Measurements from ENCODE around the gene BCL6. TPM values are rescaled to one million over a fixed set of nuclear protein-coding genes. Genes with fewer than 3 reads are reported as not detected.

The BCL6 gene
- total RNA-seq (100 to 1,000 TPM in 1 of 2 donors, 10 to 100 TPM in 1; 79.9 to 160 TPM), polyA plus RNA-seq (ENCODE audit: insufficient read length in 6 of 6) (10 to 100 TPM; 12.6 to 18.6 (median 15.8) TPM)
- long read RNA-seq, donor 1, partial matches to known transcripts, result 0 of 1 reads
- long read RNA-seq, donor 1, other reads (novel, unspliced or antisense), result 0 of 1 reads
- long read RNA-seq, donor 2, result 0 reads
- long read RNA-seq, donor 3, result 0 reads
- long read RNA-seq, donor 4, partial matches to known transcripts, result 0 of 1 reads
- long read RNA-seq, donor 4, other reads (novel, unspliced or antisense), result 1 of 1 reads
- long read RNA-seq, donor 5, partial matches to known transcripts, result 0 of 1 reads
- long read RNA-seq, donor 5, other reads (novel, unspliced or antisense), result 0 of 1 reads
- long read RNA-seq, donor 6, partial matches to known transcripts, result 0 of 1 reads
- long read RNA-seq, donor 6, other reads (novel, unspliced or antisense), result 0 of 1 reads
- long read RNA-seq, donor 7, partial matches to known transcripts, result 0 of 1 reads
- long read RNA-seq, donor 7, other reads (novel, unspliced or antisense), result 0 of 1 reads
- long read RNA-seq, donor 8, partial matches to known transcripts, result 6 of 7 reads
- long read RNA-seq, donor 8, other reads (novel, unspliced or antisense), result 0 of 7 reads
- long read RNA-seq, donor 9, result 0 reads
- long read RNA-seq, donor 10, partial matches to known transcripts, result 1 of 2 reads
- long read RNA-seq, donor 10, other reads (novel, unspliced or antisense), result 1 of 2 reads
- long read RNA-seq, donor 11, partial matches to known transcripts, result 5 of 8 reads
- long read RNA-seq, donor 11, other reads (novel, unspliced or antisense), result 0 of 8 reads
- long read RNA-seq, donor 12, partial matches to known transcripts, result 6 of 6 reads
- long read RNA-seq, donor 12, other reads (novel, unspliced or antisense), result 0 of 6 reads

DNA sequence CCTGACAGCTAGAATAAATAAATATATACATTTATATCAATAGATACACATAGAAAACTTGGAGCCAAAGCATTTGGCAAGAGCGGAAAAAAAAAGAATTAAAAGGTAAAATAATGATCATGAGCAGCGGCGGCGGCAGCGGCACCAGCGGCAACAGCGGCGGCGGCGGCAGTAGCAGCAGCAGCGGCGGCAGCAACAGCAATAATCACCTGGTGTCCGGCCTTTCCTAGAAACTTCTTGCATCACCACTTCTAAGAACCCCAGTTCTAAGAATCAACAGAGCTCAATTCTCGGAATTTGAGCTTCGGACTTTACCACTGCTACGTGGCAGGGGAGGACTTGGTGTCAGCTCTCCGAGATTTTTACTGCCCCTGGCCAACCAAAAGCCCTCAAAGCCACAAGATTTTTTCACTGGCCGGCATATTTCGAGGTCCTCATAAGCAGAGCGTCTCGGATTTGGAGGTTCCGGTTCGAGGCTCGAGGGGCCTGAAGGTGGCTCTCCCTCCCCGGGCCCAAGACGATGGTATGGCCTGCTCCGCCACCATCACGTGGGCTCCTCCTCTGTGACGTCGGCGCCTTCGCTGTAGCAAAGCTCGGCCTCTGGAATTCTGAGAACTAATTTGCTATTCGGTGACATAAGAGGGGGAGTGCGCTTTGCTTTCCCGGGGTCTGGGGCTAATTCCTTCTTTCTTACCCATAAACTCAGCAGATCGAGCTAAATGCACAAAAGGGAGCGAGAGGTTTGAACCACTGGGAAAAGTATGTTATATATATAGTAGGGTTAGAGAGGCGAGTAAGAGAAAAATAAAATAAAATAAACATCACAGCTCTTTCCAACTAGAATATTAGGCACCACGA, at the start of gene BCL6:
Gene BCL6, minus strand, starts transcription at position 268 of the 858 bp plus-strand sequence. CDS start 11,775 bp downstream, outside the sequence.
- ATAC-seq (peak; percentile 70), DNase-seq (peak; percentile 94 to 99 (median 96))
- Histone ChIP-seq H3K4me1 (peaks cover 7 to 66% of the 10 kb centered on the region in 2 donors), H3K9me3 (no peaks in the 10 kb centered on the region), H3K36me3 (no peaks in the 10 kb centered on the region), H3K27ac (peak within 1 kb of the TSS; percentile 99), H3K4me3 (peak within 1 kb of the TSS; percentile 56 to 57), H3K27me3 (no peaks in the 10 kb centered on the region)
- TF ChIP-seq, protein P1, sequence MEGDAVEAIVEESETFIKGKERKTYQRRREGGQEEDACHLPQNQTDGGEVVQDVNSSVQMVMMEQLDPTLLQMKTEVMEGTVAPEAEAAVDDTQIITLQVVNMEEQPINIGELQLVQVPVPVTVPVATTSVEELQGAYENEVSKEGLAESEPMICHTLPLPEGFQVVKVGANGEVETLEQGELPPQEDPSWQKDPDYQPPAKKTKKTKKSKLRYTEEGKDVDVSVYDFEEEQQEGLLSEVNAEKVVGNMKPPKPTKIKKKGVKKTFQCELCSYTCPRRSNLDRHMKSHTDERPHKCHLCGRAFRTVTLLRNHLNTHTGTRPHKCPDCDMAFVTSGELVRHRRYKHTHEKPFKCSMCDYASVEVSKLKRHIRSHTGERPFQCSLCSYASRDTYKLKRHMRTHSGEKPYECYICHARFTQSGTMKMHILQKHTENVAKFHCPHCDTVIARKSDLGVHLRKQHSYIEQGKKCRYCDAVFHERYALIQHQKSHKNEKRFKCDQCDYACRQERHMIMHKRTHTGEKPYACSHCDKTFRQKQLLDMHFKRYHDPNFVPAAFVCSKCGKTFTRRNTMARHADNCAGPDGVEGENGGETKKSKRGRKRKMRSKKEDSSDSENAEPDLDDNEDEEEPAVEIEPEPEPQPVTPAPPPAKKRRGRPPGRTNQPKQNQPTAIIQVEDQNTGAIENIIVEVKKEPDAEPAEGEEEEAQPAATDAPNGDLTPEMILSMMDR (IDR thresholded peaks at IDR 0.05), result no peak
- intact Hi-C loops (cut with DNase I), result loop anchor here (10.0 kb wide), 2 partner anchors 1209 to 1399 kb away; no protein-coding TSS in a partner anchor

DNA sequence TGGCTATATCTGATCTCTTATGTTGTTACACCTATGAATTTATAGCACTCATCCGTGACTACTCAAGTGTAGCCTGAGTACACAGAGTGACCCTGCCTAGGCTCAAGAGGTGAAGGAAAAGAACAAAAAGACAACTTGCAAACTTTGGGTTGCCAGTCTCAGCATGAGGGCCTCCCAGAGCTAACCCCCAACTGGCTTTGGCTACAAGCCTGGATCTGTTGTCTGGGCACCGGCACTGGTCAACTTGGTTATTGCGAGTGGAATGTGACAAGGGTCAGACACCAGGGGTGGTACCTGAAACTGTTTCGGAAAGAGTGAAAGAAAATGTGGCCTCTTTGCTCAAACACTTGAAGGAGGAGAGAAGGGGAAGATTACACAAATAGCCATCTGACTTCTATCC, 49.5 kb upstream of the BCL6 start:
- intact Hi-C loops (cut with DNase I), result no loop called here
- no peak for DNase-seq
- Histone ChIP-seq H3K27ac (no peak overlapping the region), H3K36me3 (no peaks in the 10 kb centered on the region), H3K27me3 (no peaks in the 10 kb centered on the region), H3K4me1 (peaks cover 0 to 29% of the 10 kb centered on the region in 2 donors), H3K4me3 (no peak overlapping the region), H3K9me3 (no peaks in the 10 kb centered on the region)
- TF ChIP-seq, protein P1 (IDR thresholded peaks at IDR 0.05), result no peak
- no peak for ATAC-seq

DNA sequence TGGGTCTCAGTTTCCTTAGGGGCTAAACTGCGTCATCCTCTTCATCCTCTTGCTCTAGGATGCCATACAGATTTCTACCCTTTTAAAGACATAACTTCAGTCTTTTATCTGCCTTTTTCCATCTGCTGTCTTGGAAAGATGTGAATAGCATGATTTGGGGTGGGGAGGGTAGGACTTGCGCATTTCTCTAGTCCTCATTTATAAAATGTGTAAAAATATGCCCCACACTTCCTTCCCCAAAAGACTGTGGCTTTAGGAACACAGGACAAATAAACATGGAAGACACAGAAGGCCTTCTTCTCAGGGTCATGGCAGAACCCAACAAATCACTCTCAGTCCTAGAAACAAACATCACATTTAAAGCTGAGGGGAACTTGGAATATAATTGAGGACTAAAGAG, 48.4 kb upstream of the BCL6 start:
- H3K36me3 ChIP-seq, result no peaks in the 10 kb centered on the region
- no peak overlapping the region for H3K27ac ChIP-seq
- intact Hi-C loops (cut with DNase I), result no loop called here
- peaks cover 0 to 20% of the 10 kb centered on the region in 2 donors for H3K4me1 ChIP-seq
- H3K9me3 ChIP-seq, result no peaks in the 10 kb centered on the region
- ATAC-seq, result no peak
- no peak for DNase-seq
- no peak overlapping the region for H3K4me3 ChIP-seq
- TF ChIP-seq, protein P1 (IDR thresholded peaks at IDR 0.05), result no peak
- H3K27me3 ChIP-seq, result no peaks in the 10 kb centered on the region

DNA sequence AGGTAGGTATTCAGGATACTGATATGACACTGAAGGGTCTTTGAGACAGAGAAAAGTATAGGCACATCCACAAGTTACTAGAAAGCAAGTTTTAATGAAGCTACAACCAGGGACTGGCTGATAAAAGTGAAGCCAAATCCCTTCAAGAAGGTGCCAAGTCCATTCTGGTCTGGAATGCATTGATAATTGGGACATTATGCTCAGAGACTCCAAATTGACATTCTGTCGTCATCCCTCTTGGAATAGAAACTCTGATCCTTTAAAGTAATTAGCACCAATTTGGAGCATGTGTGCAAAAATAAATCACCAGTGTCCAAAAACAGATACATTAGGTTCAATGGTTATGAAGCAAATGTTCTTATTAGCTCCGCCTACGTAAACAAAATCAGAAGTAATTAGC, 47.3 kb upstream of the BCL6 start:
- DNase-seq (no peak), ATAC-seq (no peak)
- Histone ChIP-seq H3K4me1 (peaks cover 0 to 13% of the 10 kb centered on the region in 2 donors), H3K36me3 (no peaks in the 10 kb centered on the region), H3K4me3 (no peak overlapping the region), H3K27me3 (no peaks in the 10 kb centered on the region), H3K27ac (no peak overlapping the region), H3K9me3 (no peaks in the 10 kb centered on the region)
- intact Hi-C loops (cut with DNase I), result no loop called here
- TF ChIP-seq, protein P1 (IDR thresholded peaks at IDR 0.05), result no peak
